Measurements from ENCODE around the gene GSK3A.
A peak's percentile ranks its signal among the peaks of the same experiment; 100 is the strongest.

GSK3A gene

DNA sequence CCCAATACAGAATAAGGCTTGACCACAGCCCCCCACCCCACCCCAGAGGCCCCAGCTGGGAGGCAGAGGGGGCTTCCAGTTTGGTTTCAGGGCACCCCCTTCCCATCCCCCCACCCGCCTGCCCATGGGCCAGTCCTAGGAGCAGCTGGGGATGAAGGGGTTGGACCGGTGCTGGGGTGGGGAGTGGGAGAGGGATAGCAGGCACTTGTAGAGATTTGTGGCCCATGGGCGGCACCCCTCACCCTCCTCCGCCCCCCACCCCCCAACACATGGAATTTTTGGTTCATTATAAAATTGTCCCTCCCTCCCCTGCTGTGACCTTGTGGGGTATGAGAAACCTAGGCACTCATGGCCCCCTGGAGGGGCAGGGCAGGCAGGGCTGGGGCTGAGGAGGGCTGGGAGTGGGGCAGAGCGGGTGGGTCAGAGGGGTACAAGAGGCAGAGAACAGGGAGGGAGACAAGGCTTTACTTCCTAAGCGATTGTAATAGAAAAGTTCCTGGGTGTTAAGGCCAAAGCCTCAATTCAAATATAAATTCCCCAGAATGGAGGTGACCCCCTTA, 5.3 kb upstream of the GSK3A start:
- DNase-seq, result no peak

GRCh38 chr19:42246922-42247639, 4.7 kb upstream of the GSK3A start:
- DNase-seq, result peak; percentile 55

DNA sequence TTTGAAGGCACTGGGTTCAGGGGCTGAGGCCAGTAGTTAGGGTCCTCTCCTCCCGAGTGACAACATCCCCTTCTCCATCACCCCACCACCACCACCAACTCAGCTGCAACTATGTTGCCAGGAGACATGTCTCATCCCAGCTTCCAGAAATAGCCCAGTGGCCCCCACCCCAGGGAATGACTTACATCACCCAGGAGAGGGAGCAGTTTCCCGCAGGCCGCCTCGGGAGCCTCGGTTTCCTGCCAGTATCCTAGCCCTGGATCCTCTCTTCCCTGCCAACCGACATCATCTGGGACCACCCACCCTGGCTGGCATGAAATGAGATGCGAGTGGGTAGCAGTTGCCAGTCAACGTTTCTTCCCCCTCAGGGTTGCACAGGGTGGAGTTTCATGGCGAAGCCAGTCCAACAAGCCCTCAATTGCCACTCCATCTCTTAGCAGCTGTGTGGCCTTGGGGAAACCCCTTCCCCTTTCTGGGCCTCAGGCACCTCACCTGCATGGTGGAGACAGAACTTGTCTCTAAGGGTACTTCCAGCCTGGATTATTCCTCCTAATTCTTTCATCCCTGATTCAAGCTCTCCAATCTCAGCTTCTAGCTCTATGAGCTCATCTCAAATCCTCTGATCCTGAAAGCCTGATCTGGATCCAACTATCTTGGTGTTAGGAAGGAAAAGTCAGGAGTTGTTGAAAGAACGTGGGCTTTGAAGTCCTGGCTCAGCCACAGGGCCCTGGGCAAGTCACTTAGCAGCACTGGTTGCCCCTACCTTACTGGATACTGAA, 3.9 kb upstream of the GSK3A start:
- DNase-seq, result peak; percentile 86

DNA sequence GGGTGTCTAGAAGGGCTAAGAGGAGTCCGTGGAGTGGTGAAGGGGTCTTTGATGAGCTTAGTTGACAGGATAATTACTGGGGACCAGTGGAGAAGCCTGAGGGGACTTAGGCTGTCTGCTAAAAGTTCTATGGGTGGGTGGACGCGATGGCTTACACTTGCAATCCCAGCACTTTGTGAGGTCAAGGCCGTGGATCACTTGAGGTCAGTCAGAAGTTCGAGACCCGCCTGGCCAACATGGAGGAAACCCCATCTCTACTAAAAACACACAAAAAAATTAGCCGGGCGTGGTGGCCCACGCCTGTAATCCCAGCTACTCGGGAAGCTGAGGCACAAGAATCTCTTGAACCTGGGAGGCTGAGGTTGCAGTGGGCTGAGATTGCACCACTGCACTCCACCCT, 2.8 kb upstream of the GSK3A start:
- DNase-seq, result no peak

- peak; percentile 94 for DNase-seq
These were observed 2.2 kb upstream of the GSK3A start for GRCh38 chr19:42244347-42245220.

DNA sequence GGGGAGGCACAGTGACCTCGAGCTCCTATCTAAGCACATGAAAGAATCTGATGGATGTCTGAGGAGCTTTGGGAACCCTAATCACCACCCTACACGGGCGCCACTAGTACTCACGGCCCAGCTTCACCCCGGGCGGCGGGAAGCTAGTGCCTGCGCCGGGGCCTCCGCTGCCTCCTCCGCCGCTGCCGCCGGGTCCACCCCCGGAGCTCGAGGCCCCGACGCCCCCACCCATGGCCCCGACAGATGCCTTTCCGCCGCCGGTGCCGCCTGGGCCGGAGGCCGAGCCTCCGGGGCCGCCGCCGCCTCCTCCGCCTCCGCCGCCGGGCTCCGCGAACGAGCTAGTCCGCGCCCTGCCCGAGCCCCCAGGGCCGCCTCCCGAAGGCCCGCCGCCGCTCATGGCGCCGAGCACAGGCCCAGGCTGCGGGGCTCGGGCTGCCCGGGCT, 312 bp downstream of the GSK3A start:
- DNase-seq, result no peak

GRCh38 chr19:42241279-42241678, 1.1 kb downstream of the GSK3A start:
- no peak for DNase-seq

- no peak for DNase-seq
These were observed 2.7 kb downstream of the GSK3A start for GRCh38 chr19:42239544-42240220.

DNA sequence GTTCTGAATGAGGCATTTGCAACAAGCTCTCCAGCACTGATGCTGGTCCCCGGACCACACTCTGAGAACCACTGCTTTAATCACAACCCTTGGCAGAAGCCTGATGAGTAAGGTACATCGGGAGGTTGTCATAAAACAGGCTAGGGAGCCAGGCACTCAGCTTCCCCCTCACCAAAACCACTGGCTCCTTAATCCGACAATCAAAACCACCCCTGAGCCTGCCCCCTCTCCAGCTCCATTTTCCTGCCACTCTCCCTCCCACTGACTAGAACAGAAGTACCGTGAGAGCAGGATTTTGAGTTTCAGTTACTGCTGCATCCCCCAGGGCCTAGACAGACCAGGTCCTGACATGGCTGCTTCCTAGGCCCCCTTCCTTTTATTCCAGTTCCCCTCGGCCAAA, 7.2 kb downstream of the GSK3A start:
- no peak for DNase-seq

- no peak for DNase-seq
These were observed 8.0 kb downstream of the GSK3A start for GRCh38 chr19:42234364-42234763.

- DNase-seq, result no peak
These were observed 8.6 kb downstream of the GSK3A start for GRCh38 chr19:42233678-42234292.

GRCh38 chr19:42233106-42233505, 9.3 kb downstream of the GSK3A start:
- DNase-seq, result no peak

DNA sequence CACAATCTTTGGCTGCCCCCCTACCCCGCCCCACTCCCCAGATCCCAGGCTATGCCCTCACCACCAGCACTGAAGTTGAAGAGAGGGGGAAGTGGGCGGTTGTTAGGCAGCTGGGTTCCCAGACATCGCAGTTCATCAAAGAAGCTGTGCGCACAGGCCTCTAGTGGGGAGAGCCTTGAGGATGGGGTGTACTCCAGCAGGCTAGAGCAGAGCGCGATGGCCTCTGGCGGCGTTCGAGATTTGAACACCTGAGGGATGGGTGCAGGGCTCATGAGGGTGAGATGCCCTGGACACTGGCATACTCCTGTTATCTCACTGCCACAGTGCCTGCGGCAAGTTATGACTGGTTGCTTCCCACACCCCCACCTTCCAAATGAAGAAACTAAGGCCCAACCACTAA, 10.0 kb downstream of the GSK3A start:
- DNase-seq, result no peak

GRCh38 chr19:42230571-42230970, 11.8 kb downstream of the GSK3A start:
- DNase-seq, result no peak

- no peak for DNase-seq
These were observed 12.5 kb downstream of the GSK3A start for GRCh38 chr19:42229855-42230351.

DNA sequence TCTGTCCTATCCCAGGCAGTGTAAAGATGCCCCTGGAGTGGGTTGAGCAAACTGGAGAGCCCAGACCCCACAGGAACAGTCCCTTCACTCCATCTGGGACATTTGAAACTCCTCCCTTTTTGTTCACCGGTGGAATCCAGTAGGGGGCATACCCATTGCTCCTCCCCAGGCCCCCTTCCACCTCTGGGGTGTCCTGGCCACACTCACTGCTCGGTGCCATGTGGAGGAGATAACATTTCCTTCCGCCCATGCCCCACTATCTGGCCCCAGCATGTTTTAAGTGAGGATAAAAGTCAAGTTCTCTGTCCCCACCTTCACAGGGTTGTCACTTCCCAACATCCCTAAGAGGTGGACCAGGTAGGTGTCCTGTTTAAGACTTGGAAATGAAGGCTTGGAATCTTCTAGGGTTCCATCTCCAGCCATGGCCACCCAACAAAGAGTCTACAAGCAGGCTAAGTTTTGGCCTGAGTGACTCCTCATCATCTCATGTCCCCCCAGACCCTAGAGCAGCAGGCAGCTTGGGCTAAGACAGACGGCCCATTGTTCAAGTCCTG, 13.0 kb downstream of the GSK3A start:
- DNase-seq, result no peak

DNA sequence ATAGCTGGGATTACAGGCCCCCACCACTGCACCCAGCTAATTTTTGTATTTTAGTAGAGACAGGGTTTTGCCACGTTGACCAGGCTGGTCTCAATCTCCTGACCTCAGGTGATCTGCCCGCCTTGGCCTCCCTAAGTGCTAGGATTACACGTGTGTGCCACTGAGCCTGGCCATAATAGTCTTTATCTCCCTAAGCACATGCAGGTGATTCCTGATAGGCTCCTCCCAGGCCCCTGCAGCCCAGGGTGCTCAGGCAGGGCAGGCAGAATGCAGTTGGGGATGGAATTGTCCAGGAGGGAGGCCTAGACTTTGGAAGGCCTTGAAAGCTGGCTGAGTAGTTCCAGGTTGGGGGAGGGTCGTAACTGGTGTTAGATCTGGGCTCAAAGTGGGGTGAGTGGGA, 13.8 kb downstream of the GSK3A start:
- DNase-seq, result no peak

DNA sequence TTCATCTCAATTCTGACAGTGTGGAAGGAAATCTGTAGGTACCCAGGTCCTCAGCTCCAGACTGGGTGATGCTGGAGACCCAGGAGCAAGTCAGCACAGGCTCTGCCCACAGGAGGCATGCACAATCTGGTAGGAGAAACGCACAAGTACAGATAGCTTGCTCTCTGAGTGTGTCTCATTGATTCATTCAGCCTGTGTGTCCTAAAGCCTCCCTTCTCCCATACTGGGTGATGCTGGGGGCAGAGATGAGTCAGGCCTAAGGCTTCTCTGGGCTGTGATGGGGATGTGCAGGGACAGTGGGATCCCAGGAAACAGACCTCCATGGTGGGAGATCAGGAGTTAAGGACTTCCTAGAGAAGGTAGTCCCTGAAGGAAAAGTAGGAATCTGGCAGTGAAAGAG, 15.5 kb downstream of the GSK3A start:
- no peak for DNase-seq

GRCh38 chr19:42225718-42226292, 16.6 kb downstream of the GSK3A start:
- DNase-seq, result no peak

DNA sequence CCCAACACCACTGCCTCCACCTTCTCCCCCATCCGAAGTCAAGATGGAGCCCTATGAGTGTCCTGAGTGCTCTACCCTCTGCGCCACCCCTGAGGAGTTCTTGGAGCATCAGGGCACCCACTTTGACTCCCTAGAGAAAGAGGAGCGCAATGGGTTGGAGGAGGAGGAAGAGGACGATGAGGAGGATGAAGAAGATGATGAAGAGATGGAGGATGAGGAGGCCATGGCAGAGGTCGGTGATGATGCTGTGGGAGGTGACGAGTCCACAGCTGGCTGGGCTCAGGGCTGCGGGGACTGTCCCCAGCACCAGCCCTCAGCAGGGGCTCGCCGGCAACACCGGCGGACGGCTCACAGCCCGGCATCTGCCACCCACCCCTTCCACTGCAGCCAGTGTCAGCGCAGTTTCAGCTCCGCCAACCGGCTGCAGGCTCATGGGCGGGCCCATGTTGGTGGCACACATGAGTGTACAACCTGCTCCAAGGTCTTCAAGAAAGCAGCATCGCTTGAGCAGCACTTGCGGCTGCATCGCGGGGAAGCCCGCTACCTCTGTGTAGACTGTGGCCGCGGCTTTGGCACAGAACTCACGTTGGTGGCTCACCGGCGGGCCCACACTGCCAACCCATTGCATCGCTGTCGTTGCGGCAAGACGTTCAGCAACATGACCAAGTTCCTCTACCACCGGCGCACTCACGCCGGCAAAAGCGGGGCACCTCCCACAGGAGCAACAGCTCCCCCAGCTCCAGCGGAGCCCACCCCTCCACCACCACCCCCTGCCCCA, 17.3 kb downstream of the GSK3A start:
- DNase-seq, result no peak

Measured in fibroblast of skin of right biceps (primary cell).